ENCODE measurements around the gene FAM120A. TPM values are rescaled to one million over a fixed set of nuclear protein-coding genes. Genes with fewer than 3 reads are reported as not detected.
"Not testable (repeated sequence)": the region's sequence is repeated elsewhere in the genome, so short reads cannot be mapped to it uniquely, and the experiment has no call there.

Gene FAM120A
- total RNA-seq, 1 experiment from 2014 or later: 100 TPM

- DNase-seq (ENCODE audit: low read depth): not testable (repeated sequence)
Measured at GRCh38 chr9:93511228-93511627, 59.7 kb downstream of the FAM120A start.

DNA sequence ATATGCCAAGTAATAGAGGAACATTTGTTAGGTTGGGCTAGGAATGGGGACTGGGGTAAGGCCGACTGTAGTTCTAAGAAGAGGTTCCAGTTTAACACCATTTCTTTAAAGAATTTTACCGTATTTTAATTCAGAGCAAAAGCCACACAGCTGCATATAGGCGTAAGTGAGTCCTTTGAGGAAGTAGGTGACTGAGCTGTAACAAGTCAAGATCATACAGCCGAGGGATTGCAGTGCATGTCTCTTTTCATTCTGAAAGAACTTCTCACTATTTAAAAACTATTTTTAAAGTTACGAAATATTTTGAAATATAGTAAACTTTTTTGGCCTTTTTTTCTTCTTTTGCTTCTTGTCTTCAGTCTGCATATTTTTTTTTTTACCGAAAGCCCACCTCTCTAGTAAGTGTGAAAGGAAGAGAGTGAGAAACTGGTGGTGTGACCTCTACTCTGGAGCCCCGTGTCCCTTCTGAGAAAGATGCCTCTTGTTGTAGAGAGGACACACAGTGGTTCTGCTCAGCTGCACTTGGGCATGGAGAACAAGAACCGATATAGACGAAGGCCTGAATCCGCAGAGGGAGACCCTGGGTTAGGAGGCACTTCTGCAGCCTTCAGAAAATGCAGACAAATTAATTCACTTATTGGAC, 60.8 kb downstream of the FAM120A start:
- DNase-seq (ENCODE audit: low read depth): not testable (repeated sequence)

GRCh38 chr9:93513606-93514005, 62.1 kb downstream of the FAM120A start:
- DNase-seq (ENCODE audit: low read depth): no peak

DNA sequence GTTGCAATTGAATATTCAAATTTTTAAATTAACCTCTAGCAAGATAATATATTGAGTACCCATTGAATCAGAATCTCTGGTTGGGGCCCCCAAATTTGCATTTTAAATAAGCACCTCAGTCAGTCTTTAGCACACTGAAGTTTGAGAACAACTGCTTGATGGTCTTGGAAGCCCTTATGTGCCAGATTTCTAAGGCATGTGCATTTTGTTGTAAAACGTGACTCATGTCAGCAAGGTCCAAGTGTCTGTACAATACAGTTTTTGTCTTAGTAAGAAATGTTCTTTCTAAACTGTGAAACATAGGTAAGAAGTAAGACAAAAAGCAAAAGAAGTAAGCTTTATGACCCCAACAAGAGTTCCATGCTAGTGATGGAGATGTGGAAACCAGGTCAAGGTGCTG, 65.8 kb downstream of the FAM120A start:
- DNase-seq (ENCODE audit: low read depth): no peak

GRCh38 chr9:93520523-93520922, 69.0 kb downstream of the FAM120A start:
- peak; percentile 10 for DNase-seq (ENCODE audit: low read depth)

DNA sequence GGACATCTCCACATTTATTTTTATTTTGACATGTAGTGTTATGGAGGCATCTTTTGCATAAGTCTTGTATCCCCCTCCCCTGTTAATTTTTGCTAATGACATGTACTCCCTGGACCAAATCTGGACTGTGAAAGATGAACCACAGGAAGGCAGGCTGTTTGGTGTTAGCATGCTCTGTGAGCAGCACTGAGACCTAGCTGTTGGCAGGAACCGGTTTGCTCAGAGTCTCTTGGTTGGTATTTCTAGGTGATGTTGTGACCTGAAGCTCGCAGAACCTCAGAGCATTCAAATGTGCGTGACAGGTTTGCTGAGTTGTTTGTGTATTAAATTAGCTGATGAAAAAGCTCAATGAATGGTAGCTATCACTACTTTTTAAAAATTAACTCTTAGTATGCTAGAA, 71.3 kb downstream of the FAM120A start:
- DNase-seq (ENCODE audit: low read depth): no peak

- no peak for DNase-seq (ENCODE audit: low read depth)
Measured at GRCh38 chr9:93523518-93524144, 72.1 kb downstream of the FAM120A start.

GRCh38 chr9:93525476-93525875, 74.0 kb downstream of the FAM120A start:
- no peak for DNase-seq (ENCODE audit: low read depth)

GRCh38 chr9:93531374-93531773, 79.9 kb downstream of the FAM120A start:
- no peak for DNase-seq (ENCODE audit: low read depth)

DNA sequence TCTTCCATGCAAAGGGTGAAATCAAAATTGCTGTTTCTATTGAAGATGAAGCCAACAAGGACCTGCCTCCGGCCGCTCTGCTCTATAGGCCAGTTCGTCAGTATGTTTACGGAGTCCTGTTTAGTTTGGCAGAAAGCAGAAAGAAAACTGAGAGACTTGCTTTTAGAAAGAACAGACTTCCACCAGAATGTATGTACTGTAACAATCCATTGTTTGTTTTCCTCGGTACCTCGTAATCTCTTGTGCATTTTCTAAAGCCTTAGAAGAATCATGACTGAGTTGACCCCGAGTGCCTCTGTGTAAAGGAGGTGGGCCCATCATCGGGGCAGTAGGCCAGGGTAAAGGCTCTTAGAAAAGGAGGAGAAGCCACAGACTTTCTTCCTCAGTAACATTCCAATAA, 80.7 kb downstream of the FAM120A start:
- DNase-seq (ENCODE audit: low read depth): no peak

GRCh38 chr9:93533863-93534262, 82.4 kb downstream of the FAM120A start:
- no peak for DNase-seq (ENCODE audit: low read depth)

DNA sequence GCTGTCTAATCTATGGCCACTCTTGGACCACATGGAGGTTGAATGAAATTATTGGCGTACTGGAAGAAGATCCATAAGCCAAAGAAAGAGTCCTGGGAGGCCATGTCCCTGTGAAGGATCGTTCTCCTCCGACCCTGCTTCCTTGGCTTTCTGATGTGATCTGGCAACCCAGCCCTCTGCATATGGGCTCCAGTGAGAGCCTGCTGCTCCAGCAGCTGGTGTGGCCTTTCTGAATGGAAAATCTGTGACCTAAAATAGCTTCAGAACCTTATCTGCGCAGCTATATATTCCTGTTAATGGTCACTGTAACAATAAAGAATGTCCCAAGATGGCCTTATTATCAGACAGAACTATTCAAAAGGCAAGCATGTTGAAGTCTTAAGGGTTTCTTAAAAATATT, 84.7 kb downstream of the FAM120A start:
- no peak for DNase-seq (ENCODE audit: low read depth)

GRCh38 chr9:93536874-93537273, 85.4 kb downstream of the FAM120A start:
- no peak for DNase-seq (ENCODE audit: low read depth)

- DNase-seq (ENCODE audit: low read depth): no peak
Measured at GRCh38 chr9:93540305-93540704, 88.8 kb downstream of the FAM120A start.

DNA sequence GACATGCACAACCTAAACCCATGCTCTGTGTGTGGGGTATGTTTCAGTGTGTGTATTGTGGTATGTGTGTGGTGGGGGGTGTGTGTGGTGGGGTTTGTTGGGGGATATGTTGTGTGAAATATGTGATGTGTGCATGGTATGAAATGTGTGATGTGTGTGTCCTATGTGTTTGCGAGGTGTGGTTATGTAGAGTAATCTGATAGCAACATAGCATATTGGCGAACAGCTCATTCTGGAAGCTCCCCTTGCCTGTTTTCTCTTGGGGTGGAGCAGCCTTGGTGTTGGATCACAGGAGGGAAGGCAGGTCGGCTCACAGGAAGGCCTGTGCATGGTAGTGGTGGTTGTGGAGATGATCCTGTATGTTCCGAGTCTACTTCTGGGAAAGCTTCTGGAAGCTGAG, 89.5 kb downstream of the FAM120A start:
- no peak for DNase-seq (ENCODE audit: low read depth)

DNA sequence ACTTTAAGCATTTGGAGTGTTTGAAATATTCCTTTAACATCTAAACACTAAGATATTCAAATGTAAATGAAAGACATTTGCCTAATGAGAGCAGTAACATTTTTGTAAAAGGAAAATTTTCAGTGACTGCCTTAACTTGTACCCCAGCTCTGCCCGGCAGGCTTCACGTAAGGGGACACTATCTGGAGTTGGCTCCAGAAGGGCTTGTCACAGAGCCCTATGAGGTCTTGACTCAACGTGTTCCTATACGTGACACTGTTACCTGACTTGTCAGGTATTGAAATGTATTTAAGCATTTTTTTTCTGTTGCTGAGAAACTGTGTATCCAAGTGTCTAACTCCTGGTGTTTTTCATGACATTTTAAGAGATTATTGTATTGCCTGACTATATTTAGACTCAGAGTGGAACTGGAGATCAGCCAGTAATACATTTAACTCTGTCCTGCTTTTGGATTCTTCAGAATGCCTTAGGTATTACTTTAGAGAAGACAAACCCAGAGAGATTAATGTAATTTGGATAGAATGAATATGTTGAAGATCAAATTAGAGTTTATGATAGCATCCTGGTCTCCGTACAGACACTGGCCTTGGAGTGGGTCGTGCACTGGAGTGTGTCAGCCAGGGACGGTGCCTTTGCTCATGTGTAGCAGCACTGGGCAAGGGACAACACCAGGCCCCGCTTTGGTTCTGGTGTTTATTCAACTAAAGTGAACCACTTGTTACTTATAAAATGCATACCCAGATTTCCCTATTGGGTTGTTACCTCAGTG, 90.3 kb downstream of the FAM120A start:
- no peak for DNase-seq (ENCODE audit: low read depth)

DNA sequence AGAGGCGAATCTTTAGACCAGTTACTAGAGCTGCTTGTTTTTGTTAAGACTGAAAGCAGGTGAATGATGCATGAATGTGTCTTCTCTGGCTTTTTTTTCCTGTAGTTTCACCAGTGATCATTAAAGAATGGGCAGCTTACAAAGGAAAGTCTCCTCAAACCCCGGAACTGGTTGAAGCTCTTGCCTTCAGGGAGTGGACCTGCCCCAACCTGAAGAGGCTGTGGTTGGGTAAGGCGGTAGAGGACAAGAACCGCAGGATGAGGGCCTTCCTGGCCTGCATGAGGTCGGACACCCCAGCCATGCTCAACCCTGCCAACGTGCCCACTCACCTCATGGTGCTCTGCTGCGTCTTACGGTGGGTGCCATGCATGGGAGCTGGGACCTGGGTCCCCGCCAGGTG, 91.6 kb downstream of the FAM120A start:
- no peak for DNase-seq (ENCODE audit: low read depth)

- no peak for DNase-seq (ENCODE audit: low read depth)
Measured at GRCh38 chr9:93546356-93546755, 94.9 kb downstream of the FAM120A start.

- DNase-seq (ENCODE audit: low read depth): no peak
Measured at GRCh38 chr9:93549611-93550010, 98.1 kb downstream of the FAM120A start.

DNA sequence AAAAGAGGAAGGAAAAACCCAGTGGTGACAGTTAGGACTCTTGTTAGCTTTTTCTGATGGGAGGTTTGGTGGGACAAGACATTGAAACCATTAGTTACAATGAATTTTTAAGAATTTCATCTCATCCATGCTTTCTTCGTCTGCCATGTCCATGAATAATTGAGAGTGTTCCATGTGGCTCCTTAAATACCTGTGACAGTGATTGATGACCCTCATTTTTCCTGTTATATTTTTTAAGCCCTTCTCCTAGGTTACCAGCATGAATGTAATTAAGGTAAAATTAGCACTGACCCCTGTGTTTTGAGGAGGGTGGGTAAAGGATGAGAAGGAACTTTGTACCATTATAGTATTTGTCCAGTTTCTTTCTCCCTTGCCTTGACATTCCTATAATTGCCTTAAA, 101.4 kb downstream of the FAM120A start:
- DNase-seq (ENCODE audit: low read depth): no peak

- no peak for DNase-seq (ENCODE audit: low read depth)
Measured at GRCh38 chr9:93555370-93555769, 103.9 kb downstream of the FAM120A start.

- no peak for DNase-seq (ENCODE audit: low read depth)
Measured at GRCh38 chr9:93557366-93558137, 106.1 kb downstream of the FAM120A start.
